Measurements from ENCODE around the gene ARHGAP15. TPM values are rescaled to one million over a fixed set of nuclear protein-coding genes. Genes with fewer than 3 reads are reported as not detected.

ARHGAP15 gene
- total and polyA plus RNA-seq, 10 donors, result 55.8 to 219 (median 130) TPM

DNA sequence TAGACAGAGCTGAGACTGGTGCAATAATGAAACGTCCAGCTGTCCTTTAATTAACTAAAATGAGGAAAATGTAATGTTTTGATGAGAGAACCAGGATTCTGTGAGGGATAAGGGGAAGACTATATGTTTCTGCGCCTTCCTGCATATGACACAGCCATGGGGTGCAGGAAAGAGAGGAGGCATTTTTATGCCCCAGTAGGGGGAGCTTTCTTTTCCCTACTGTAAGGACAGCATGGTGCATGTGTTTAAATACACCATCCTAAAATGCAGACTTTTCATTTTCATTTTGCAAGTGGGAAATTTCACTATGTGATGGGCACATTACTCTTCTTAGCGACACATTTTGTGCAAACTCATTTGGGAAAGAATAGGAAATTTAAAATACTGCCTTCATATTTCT is 446.1 kb downstream of the ARHGAP15 start:
- peaks cover 0 to under 1% (median 0%) of the 10 kb centered on the region in 6 donors for H3K4me1 ChIP-seq
- TF ChIP-seq POLR2A (IDR thresholded peaks at IDR 0.05), result no peak
- TF ChIP-seq POLR2AphosphoS5 (IDR thresholded peaks at IDR 0.05), result no peak
- no peak for TF ChIP-seq CTCF (IDR thresholded peaks at IDR 0.05 in 8 of 11, conservative IDR thresholded peaks at IDR 0.05 in 3 of 11)
- intact Hi-C loops (cut with DNase I; ENCODE audit: low total_unique reads), result no loop called here
- no peaks in the 10 kb centered on the region for H3K9me3 ChIP-seq
- H3K4me3 ChIP-seq, result no peak overlapping the region
- WGBS, 5 donors, result 86 to 93% (median 88%) methylated on average over 3 of the region's 3 CpGs
- no peak overlapping the region for H3K27ac ChIP-seq
- no peaks in the 10 kb centered on the region for H3K27me3 ChIP-seq (replicated peaks in 1 of 7)
- no peak for DNase-seq
- peaks cover 0 to 31% (median 0%) of the 10 kb centered on the region in 6 donors for H3K36me3 ChIP-seq

GRCh38 chr2:143577489-143577888 is 448.3 kb downstream of the ARHGAP15 start:
- peaks cover 0 to 28% (median 0%) of the 10 kb centered on the region in 6 donors for H3K36me3 ChIP-seq
- WGBS, 5 donors, result 93 to 99% (median 95%) methylated on average over 2 of the region's 2 CpGs
- no peaks in the 10 kb centered on the region for H3K27me3 ChIP-seq (replicated peaks in 1 of 7)
- H3K27ac ChIP-seq, result no peak overlapping the region
- H3K9me3 ChIP-seq, result no peaks in the 10 kb centered on the region
- H3K4me3 ChIP-seq, result no peak overlapping the region
- H3K4me1 ChIP-seq, result peaks cover 0 to 22% (median 3%) of the 10 kb centered on the region in 6 donors
- intact Hi-C loops (cut with DNase I; ENCODE audit: low total_unique reads), result no loop called here
- DNase-seq, result no peak
- TF ChIP-seq CTCF (IDR thresholded peaks at IDR 0.05 in 8 of 11, conservative IDR thresholded peaks at IDR 0.05 in 3 of 11) (no peak), POLR2AphosphoS5 (IDR thresholded peaks at IDR 0.05) (no peak), POLR2A (IDR thresholded peaks at IDR 0.05) (no peak)

DNA sequence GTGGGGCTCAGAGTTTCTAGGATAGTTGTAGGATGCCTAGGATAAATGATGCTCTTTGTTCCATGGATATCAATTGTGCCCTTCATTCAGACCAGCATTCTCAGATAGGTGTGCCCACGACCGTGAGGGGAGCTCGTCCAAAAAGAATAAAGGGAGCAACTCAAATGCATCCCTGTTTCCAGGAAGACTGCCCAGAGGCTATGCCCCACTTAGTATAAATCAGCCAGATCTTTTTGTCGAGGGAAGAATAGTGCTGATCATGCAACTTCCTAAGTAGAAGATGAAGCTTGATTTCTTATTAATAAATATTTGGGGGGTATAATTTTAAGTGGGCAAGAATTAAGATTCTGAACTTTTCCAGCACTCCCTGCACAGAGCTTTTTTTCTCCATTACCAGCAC is 450.2 kb downstream of the ARHGAP15 start:
- Histone ChIP-seq H3K4me1 (peaks cover 0 to 24% (median 3%) of the 10 kb centered on the region in 6 donors), H3K4me3 (no peak overlapping the region), H3K27ac (no peak overlapping the region), H3K9me3 (no peaks in the 10 kb centered on the region), H3K36me3 (peaks cover 0 to 21% (median 0%) of the 10 kb centered on the region in 6 donors), H3K27me3 (replicated peaks in 1 of 7) (no peaks in the 10 kb centered on the region)
- WGBS, 5 donors, result 83 to 93% (median 90%) methylated on average over 4 of the region's 4 CpGs
- intact Hi-C loops (cut with DNase I; ENCODE audit: low total_unique reads), result no loop called here
- TF ChIP-seq POLR2AphosphoS5 (IDR thresholded peaks at IDR 0.05) (no peak), CTCF (IDR thresholded peaks at IDR 0.05 in 8 of 11, conservative IDR thresholded peaks at IDR 0.05 in 3 of 11) (no peak)
- no peak for DNase-seq

DNA sequence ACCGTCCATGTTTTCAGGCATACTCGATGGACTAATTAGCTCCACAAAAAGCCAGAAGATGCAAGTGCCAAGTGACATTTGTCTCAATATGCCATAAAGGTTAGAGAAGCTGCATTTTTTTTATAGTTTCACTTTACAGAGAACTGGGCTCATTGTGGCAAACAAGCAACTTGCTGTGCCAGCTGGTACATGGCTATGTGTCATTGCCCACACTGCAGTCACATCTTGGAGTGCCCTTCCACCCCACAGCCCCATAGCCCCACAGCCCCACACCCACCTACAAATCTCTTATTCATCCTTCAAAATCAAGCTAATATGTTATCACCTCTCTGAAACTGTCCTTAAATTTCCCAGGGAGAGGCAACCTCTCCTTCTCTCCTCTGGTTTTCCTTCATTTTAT is 451.9 kb downstream of the ARHGAP15 start:
- Histone ChIP-seq H3K4me1 (peaks cover 0 to 24% (median 3%) of the 10 kb centered on the region in 6 donors), H3K4me3 (no peak overlapping the region), H3K27ac (peak overlapping the region in 6 of 8 donors; percentile 28 to 58 (median 55)), H3K9me3 (peaks cover 0 to 10% (median 2%) of the 10 kb centered on the region in 8 donors), H3K36me3 (peaks cover 0 to 21% (median 0%) of the 10 kb centered on the region in 6 donors), H3K27me3 (replicated peaks in 1 of 7) (no peaks in the 10 kb centered on the region)
- TF ChIP-seq POLR2AphosphoS5 (IDR thresholded peaks at IDR 0.05) (no peak), POLR2A (IDR thresholded peaks at IDR 0.05) (no peak), CTCF (IDR thresholded peaks at IDR 0.05 in 8 of 11, conservative IDR thresholded peaks at IDR 0.05 in 3 of 11) (no peak)
- intact Hi-C loops (cut with DNase I; ENCODE audit: low total_unique reads), result no loop called here
- no peak for DNase-seq
- 69 to 88% (median 84%) methylated on average over 2 of the region's 2 CpGs for WGBS, 5 donors

All from spleen (tissue), 11 donors.